GM18951 (cell line): ENCODE data around the gene RASSF9.

Experiments
- POLR2A ChIP-seq: IDR thresholded peaks from 4 replicates; pipeline ENCODE4 v1.6.1; 2011; ENCODE audit warnings: mild to moderate bottlenecking; ENCODE audit not compliant: insufficient read length, insufficient read depth; ENCODE audit errors: extremely low read depth
- in situ Hi-C: fragments of 300-500 bp; cut with MboI; formaldehyde crosslinking; loops from one replicate; pipeline ENCODE4 v1.12.0; 2022; ENCODE audit warnings: low sequenced_read_pairs, mixed read lengths, inconsistent platforms; ENCODE audit not compliant: unreplicated experiment

Gene RASSF9

GRCh38 chr12:85803231-85803630, 33.0 kb downstream of the RASSF9 start:
- no peak for TF ChIP-seq POLR2A
- in situ Hi-C loops, result no loop called here

DNA sequence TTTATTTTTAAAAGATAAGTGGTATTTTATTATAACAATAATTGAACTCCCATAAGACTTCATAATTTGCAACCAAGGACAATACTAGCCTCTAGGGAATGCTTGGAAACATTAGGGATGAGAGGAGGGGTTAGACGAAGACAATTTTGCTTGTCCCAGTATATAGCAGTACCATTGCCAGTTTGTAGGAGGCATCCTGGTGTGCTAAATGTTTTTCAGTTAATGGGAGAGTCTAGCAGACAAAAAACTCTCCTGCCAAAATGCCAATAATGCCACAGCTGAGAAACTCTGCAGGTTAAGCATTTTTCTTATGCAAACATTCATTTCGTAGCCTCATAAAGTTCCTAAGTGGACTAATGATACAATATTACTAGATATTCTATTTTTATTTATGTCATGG, 38.1 kb downstream of the RASSF9 start:
- no peak for TF ChIP-seq POLR2A

GRCh38 chr12:85796001-85796400, 40.2 kb downstream of the RASSF9 start:
- no peak for TF ChIP-seq POLR2A
- in situ Hi-C loops, result no loop called here

More for the DNA sequence above, 38.1 kb downstream of the RASSF9 start:
- in situ Hi-C loops, result no loop called here

- no peak for TF ChIP-seq POLR2A
- in situ Hi-C loops, result no loop called here
These were observed 41.7 kb downstream of the RASSF9 start for GRCh38 chr12:85794531-85794930.

DNA sequence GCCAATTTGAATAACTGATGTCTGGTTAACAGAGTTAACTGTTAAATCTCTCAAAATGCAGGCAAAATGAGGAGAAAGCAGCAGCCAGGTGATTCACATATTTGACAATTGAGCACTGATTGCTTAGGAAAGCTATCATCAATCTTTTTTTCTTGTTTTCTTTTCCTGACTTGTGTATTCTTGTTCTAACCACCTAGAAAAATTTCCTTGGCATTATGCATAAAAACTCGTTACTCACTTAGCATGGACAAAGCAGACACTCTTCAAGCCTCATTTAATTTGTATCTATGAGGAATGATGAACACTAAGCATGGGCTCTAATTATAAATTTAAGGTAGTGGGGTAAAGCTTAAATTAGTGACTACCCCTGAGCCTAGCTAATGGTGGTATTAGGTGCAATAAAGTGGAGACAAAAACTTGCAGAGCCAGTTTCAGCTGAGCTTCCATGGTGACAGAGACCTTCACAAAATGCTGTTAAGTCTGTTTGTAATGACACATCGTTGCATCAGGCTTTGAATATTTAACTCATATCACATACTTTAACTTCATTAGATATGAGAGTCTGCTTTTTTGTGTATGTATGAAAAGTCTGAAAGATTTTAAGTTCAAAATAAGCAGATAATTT, 52.0 kb downstream of the RASSF9 start:
- no peak for TF ChIP-seq POLR2A
- in situ Hi-C loops, result no loop called here

GRCh38 chr12:85782711-85783110, 53.5 kb downstream of the RASSF9 start:
- in situ Hi-C loops, result no loop called here
- TF ChIP-seq POLR2A, result no peak

- in situ Hi-C loops, result no loop called here
- TF ChIP-seq POLR2A, result no peak
These were observed 54.4 kb downstream of the RASSF9 start for GRCh38 chr12:85781766-85782165.

DNA sequence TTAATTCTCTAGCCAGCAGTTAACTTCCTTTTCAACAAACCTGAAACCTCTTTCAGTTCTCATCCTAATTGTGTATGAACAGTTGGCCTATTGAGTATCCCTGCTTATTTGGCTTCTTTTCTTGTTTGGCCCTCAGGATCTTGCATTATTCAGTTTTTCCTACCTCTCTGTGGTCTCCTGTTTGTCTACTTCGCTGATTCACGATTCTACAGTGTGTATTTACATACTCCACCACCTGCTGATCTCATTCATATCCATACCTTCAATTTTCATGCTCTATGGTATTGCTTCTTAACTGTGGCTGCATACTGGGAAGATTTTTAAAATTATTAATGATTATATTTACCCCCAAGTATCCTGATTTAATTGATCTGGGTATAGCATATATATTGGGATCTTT, 56.4 kb downstream of the RASSF9 start:
- in situ Hi-C loops, result no loop called here
- TF ChIP-seq POLR2A, result no peak

- no peak for TF ChIP-seq POLR2A
- in situ Hi-C loops, result no loop called here
These were observed 61.1 kb downstream of the RASSF9 start for GRCh38 chr12:85775091-85775490.

DNA sequence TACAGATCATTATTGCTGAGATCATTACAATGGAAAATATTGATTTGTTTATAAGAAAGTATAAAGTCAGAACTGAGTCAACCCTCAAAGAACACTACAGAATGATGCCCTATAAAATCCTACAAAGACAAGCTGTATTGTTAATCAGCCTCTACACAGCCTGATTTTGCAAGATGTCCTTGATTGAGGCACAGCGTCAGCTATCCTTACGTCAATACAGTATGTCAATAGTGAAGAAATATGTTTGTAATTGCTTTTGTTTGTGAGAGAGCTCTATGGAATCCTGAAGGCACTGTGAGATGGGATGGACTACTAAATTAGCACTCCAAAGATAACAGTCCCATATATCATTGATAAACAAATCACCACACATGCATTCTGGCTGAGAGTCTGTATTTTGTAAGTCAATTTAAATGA, 70.7 kb downstream of the RASSF9 start:
- in situ Hi-C loops, result no loop called here
- no peak for TF ChIP-seq POLR2A

DNA sequence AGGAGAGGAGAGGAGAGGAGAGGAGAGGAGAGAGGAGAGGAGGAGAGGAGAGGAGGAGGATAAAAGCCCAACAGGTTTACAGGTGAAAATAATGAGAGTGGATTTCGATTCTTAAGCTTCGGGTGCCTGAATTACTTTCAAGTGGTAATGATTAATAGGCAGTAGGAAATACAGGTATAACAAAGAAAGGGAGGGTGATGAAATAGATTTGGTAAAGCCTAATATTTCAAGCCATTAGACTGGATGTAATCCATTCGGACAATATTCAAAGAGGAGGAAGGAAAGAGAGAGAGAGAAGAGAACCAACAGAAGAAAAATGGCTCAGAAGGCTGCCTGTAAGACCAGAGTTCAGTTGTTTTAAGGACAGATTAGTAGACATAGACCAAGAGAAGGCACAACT, 76.6 kb downstream of the RASSF9 start:
- no peak for TF ChIP-seq POLR2A
- in situ Hi-C loops, result no loop called here

GRCh38 chr12:85759091-85759490, 77.1 kb downstream of the RASSF9 start:
- no peak for TF ChIP-seq POLR2A
- in situ Hi-C loops, result no loop called here

DNA sequence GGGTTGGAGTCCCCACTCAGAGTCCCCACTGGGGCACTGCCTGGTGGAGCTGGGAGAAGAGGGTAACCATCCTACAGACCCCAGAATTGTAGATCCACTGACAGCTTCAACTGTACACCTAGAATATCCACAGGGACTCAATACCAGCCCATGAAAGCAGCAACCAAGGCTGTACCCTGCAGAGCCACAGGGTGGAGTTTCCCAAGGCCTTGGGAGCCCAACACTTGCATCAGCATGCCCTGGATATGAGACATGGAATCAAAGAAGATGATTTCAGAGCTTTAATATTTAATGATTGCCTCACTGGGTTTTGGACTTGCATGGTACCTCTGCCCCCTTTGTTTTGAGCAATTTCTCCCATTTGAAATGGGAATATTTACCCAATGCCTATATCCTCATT, 80.4 kb downstream of the RASSF9 start:
- TF ChIP-seq POLR2A, result no peak
- in situ Hi-C loops, result no loop called here
